GM23248 (cell line): ENCODE data around the gene FAM89B.

ENCODE experiments used
- EZH2 ChIP-seq: fragments of 200-600 bp; sonication (generic); IDR thresholded peaks from 2 replicates; pipeline ENCODE4 v1.6.1; 2018; ENCODE audit warnings: antibody characterized with exemption, mild to moderate bottlenecking; ENCODE audit not compliant: insufficient read depth, poor library complexity, severe bottlenecking
- EZH2phosphoT487 ChIP-seq: fragments of 200-600 bp; sonication (generic); IDR thresholded peaks from 2 replicates; pipeline ENCODE4 v1.6.1; 2018; ENCODE audit warnings: antibody characterized with exemption, moderate library complexity, mild to moderate bottlenecking, low read depth; ENCODE audit not compliant: insufficient read depth

DNA sequence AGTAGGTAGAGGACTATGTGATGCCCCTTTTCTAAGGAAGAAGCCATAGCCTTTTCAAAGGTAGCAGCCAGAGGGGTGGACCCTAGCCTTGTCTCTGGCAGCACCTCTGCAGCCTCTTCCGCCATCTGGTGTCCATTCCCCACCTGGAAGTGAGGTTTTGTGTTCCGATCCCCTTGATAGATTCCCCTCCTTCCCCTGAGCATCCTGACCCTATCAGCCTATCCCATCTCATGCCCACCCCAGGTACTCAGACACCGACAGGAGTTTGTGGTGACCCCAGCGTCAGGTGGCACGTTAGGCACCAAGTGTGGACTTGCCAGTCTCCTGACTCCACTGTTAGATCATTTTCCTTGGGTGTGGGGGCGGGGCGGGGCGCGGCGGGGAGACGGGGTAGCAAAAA lies 398 bp upstream of the FAM89B start:
- TF ChIP-seq EZH2 (no peak), EZH2phosphoT487 (no peak)
